Adrenal gland (tissue), 12 donors: ENCODE measurements around the gene PHB1. TPM values are rescaled to one million over a fixed set of nuclear protein-coding genes. Genes with fewer than 3 reads are reported as not detected.

ENCODE experiments used
- DNase-seq, 7 donors: peaks; one replicate each; pipeline ENCODE4 v3.0.0-alpha.2; 2019 to 2020
- H3K27ac ChIP-seq, 5 donors: fragments of 200-600 bp; sonication (generic) in 4 of 5; 1 replicate in 3 of 5; 2 replicates in 2 of 5; pipeline versions ENCODE4 v1.5.1 to v1.8.0; 2016 to 2020; ENCODE audit warnings: mild to moderate bottlenecking in 1 of 5
- H3K27me3 ChIP-seq: fragments of 200-600 bp; 2 replicates; pipeline ENCODE4 v1.8.0; 2021
- H3K36me3 ChIP-seq, 2 donors: fragments of 200-600 bp; replicated peaks in 1 of 2; 1 replicate in 1 of 2; 2 replicates in 1 of 2; pipeline versions ENCODE4 v1.5.1 to v1.8.0; 2018 to 2022
- H3K4me1 ChIP-seq, 2 donors: fragments of 200-600 bp; replicated peaks in 1 of 2; 1 replicate in 1 of 2; 2 replicates in 1 of 2; pipeline versions ENCODE4 v1.5.1 to v1.8.0; 2018 to 2021
- H3K4me3 ChIP-seq, 4 donors: fragments of 200-600 bp; sonication (generic) in 3 of 4; one replicate each; pipeline ENCODE4 v1.5.1; 2016 to 2018
- H3K9me3 ChIP-seq, 3 donors: fragments of 200-600 bp; sonication (generic) in 1 of 3; replicated peaks in 1 of 3; 1 replicate in 2 of 3; 2 replicates in 1 of 3; pipeline versions ENCODE4 v1.5.1 to v1.8.0; 2016 to 2021
- POLR2A ChIP-seq, 2 donors: fragments of 450-650 bp; IDR thresholded peaks; one replicate each; pipeline ENCODE4 v1.6.1; 2017; ENCODE audit warnings: antibody characterized with exemption in 2 of 2, mild to moderate bottlenecking in 2 of 2, moderate library complexity in 1 of 2
- WGBS, 4 donors: extraction: QIAGEN DNeasy Blood & Tissue Kit in 2 of 4; methylation state at CpG; one replicate each; pipeline versions ENCODE4 v1.1.5 to v1.1.7; 2013 to 2017; 5-methylcytosine and 5-hydroxymethylcytosine counted together
- intact Hi-C, 2 donors: fragments of 100-400 bp; cut with DNase I; formaldehyde crosslinking; loops; one replicate each; pipeline versions ENCODE4 v1.14.1 to v1.15.0; 2022 to 2023
- polyA plus RNA-seq, 3 donors: library from polyadenylated mRNA; stranded (reverse); fragments of 200-250 nt in 2 of 3; fragments of 350-450 nt in 1 of 3; fragmentation: Illumina TruSeq in 1 of 3; extraction: RNeasy Lipid Tissue Mini Kit (QIAGEN cat#74804) in 1 of 3; gene quantifications; one replicate each; pipeline ENCODE4 v1.2.3, GENCODE V29; 2013 to 2014
- total RNA-seq, 9 donors: library from RNA; depleted of rRNA in 4 of 9; stranded (reverse); fragments of >200 nt in 4 of 9; fragments of 120-200 nt in 1 of 9; fragmentation: NEBNext Ultra II Directional in 1 of 9; extraction: Animal tissue kit (Norgen Biotek cat#: 25700) in 1 of 9; gene quantifications; one replicate each; pipeline versions ENCODE4 v1.1.0 to v1.2.4, GENCODE V29; 2013 to 2023
- TF ChIP-seq, protein P1 (sequence below), 6 experiments: fragments of 450-650 bp in 4 of 6; fragments of 200-600 bp in 2 of 6; sonication (generic) in 1 of 6; IDR thresholded peaks; 1 replicate in 5 of 6; 2 replicates in 1 of 6; pipeline versions ENCODE4 v1.5.1 to v1.8.0; 2016 to 2021; ENCODE audit warnings: antibody characterized with exemption in 6 of 6, mild to moderate bottlenecking in 2 of 6, moderate library complexity in 1 of 6
- donor health status: healthy with polysubstance abuse.
- donor health status: Bipolar disorder and iron deficiency.
- donor health status: DM: yes; HTN: yes; CAD: no.
- donor health status: DM: no; HTN: no; CAD: no.
- donor health status: DM: no; HTN: no; CAD: no.
- donor health status: DM: yes; HTN: yes; CAD: no.

Gene PHB1
- total and polyA plus RNA-seq, 12 donors = 66.4 to 222 (median 123) TPM

DNA sequence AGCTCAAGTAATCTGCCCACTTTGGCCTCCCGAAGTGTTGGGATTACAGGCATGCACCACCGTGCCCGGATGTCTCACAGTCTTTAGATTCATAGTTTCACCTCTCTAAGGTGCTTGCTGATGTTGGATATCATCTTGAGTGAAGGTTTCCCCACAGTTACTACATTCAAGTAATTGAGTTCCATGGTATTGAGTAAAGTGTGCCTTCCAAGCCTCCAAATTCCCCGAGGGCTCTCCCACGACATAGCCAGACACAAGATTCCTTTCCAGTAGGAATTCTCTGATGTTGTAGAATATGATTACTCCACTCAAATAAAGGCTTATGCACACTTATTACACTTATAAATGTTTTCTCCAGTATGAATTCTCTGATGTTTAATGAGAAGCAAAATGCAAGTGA lies 36.4 kb downstream of the PHB1 start:
- intact Hi-C loops = no loop called here
- H3K27me3 ChIP-seq = no peaks in the 10 kb centered on the region
- H3K4me3 ChIP-seq = no peak overlapping the region
- H3K4me1 ChIP-seq = no peaks in the 10 kb centered on the region
- WGBS, 4 donors = 60 to 92% (median 75%) methylated on average over 3 to 5 of the region's 5 CpGs
- TF ChIP-seq, protein P1, sequence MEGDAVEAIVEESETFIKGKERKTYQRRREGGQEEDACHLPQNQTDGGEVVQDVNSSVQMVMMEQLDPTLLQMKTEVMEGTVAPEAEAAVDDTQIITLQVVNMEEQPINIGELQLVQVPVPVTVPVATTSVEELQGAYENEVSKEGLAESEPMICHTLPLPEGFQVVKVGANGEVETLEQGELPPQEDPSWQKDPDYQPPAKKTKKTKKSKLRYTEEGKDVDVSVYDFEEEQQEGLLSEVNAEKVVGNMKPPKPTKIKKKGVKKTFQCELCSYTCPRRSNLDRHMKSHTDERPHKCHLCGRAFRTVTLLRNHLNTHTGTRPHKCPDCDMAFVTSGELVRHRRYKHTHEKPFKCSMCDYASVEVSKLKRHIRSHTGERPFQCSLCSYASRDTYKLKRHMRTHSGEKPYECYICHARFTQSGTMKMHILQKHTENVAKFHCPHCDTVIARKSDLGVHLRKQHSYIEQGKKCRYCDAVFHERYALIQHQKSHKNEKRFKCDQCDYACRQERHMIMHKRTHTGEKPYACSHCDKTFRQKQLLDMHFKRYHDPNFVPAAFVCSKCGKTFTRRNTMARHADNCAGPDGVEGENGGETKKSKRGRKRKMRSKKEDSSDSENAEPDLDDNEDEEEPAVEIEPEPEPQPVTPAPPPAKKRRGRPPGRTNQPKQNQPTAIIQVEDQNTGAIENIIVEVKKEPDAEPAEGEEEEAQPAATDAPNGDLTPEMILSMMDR (IDR thresholded peaks at IDR 0.05) = no peak
- no peak for TF ChIP-seq POLR2A (IDR thresholded peaks at IDR 0.05)
- H3K36me3 ChIP-seq = no peaks in the 10 kb centered on the region
- H3K27ac ChIP-seq = no peak overlapping the region
- no peaks in the 10 kb centered on the region for H3K9me3 ChIP-seq
- DNase-seq = no peak

DNA sequence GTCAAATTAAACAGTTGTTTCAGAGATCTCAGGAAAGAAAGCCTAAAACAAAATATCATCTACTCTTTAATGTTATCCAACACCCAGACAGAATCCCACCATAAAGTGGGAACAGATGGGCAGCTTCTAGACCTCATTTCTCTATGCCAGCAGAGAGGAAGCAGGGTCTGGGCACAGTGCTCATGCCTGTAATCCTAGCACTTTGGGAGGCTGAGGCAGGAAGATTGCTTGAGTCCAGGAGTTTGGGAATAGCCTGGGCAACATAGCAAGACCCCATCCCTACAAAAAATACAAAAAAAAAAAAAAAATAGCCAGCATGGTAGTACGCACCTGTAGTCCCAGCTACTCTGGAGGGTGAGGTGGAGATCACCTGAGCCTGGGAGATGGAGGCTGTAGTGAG lies 39.1 kb downstream of the PHB1 start:
- no peak for TF ChIP-seq POLR2A (IDR thresholded peaks at IDR 0.05)
- TF ChIP-seq, protein P1 (IDR thresholded peaks at IDR 0.05) = no peak
- DNase-seq = no peak
- Histone ChIP-seq H3K4me3 (no peak overlapping the region), H3K27ac (no peak overlapping the region), H3K27me3 (no peaks in the 10 kb centered on the region), H3K9me3 (no peaks in the 10 kb centered on the region), H3K4me1 (no peaks in the 10 kb centered on the region), H3K36me3 (no peaks in the 10 kb centered on the region)
- 100% methylated on average over 1 of the region's 1 CpG for WGBS, 4 donors
- intact Hi-C loops = no loop called here

DNA sequence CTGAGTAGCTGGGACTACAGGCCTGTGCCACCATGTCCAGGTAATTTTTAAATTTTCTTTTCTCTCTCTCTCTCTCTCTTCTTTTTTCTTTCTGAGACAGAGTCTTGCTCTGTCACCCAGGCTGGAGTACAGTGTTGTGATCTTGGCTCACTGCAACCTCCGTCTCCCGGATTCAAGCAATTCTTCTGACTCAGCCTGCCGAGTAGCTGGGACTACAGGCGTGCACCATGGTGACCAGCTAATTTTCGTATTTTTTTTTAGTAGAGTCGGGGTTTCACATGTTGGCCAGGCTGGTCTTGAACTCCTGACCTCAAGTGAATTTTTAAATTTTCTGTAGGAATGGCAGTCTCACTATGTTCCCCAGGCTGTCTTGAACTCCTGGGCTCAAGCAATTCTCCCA lies 41.6 kb downstream of the PHB1 start:
- Histone ChIP-seq H3K4me3 (no peak overlapping the region), H3K27me3 (no peaks in the 10 kb centered on the region), H3K9me3 (no peaks in the 10 kb centered on the region), H3K27ac (no peak overlapping the region), H3K4me1 (no peaks in the 10 kb centered on the region), H3K36me3 (no peaks in the 10 kb centered on the region)
- WGBS, 4 donors = 91 to 94% (median 93%) methylated on average over 6 of the region's 6 CpGs
- intact Hi-C loops = no loop called here
- DNase-seq = no peak
- TF ChIP-seq, protein P1 (IDR thresholded peaks at IDR 0.05) = no peak
- TF ChIP-seq POLR2A (IDR thresholded peaks at IDR 0.05) = no peak

DNA sequence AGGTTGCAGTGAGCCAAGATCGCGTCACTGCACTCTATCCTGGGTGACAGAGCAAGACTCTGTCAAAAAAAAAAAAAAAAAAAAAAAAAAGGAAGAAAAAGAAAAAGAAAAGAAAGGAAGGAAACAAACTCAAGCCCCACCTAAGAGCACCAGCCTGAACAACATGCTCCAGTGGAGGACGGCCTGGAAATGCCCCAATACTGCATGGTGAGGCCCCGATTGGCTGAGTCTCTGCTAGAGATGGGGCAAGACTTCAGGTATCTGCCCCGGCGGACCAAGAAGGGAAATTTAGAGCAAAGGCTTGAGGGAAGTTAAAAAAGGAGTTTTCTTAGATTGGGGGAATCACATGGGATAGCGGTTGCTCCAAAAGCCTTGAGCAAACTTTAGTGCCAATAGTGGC lies 42.3 kb downstream of the PHB1 start:
- H3K9me3 ChIP-seq = no peaks in the 10 kb centered on the region
- H3K4me1 ChIP-seq = no peaks in the 10 kb centered on the region
- no peak for DNase-seq
- 73 to 93% (median 77%) methylated on average over 7 of the region's 7 CpGs for WGBS, 4 donors
- no peak overlapping the region for H3K4me3 ChIP-seq
- TF ChIP-seq POLR2A (IDR thresholded peaks at IDR 0.05) = no peak
- TF ChIP-seq, protein P1 (IDR thresholded peaks at IDR 0.05) = no peak
- H3K27ac ChIP-seq = no peak overlapping the region
- H3K36me3 ChIP-seq = no peaks in the 10 kb centered on the region
- intact Hi-C loops = no loop called here
- H3K27me3 ChIP-seq = no peaks in the 10 kb centered on the region
